Measurements from ENCODE around the gene KCTD12.

Gene KCTD12

DNA sequence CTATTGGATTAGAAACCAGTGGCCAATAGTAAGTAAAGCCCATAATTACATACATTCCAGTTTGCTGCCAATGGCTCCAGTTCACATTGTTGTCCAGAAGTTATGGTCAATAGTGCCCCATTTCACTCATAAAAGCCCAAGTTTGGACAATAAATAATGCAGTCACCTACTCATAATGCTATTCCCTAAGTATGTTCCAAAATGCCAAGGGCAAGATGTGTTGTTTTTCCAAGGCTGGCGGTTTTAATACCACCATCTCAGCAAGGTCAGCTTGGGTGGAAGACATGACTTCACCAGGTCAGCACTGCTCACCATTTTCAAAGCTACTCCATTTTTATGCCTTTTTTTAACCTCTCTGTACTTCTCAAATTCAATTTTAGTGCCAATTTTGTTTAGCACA lies 32.7 kb downstream of the KCTD12 start:
- DNase-seq: no peak

DNA sequence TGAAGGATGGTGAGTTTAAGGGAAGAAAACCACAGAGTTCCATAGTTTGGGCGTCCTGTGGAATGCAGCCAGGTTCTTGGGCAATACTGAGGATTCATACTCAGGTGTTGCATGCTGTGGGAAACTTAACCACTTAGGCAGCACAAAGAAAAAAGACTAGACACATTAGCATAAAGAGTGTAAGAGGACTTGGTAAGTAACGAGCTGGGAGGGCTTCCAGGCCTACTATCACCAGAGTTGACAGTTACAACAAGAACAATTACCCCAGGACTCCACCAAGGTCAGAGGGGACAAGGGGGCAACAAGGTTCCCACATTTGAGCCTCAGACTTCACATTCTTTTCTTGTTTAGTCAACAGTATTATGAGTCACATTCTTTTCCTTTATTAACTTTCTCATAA lies 33.2 kb downstream of the KCTD12 start:
- DNase-seq: no peak

DNA sequence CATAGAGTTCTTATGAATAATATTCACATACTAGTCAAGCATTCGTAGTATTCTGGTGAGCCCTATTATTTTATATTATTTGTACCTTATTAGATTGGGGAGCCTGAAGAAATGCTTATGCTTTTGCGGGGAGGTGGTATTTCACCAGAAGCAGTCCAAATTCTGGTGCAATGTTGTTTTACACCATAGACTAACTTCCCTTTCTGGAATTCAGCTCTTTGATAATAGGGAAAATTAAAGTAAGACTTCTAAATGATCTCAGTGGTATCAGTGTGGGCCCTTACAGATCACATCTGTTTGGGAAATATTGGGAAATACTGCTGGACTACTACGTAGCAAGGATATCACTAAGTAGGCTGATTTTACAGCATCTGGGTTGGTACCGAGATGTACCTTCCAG lies 34.2 kb downstream of the KCTD12 start:
- no peak for DNase-seq

DNA sequence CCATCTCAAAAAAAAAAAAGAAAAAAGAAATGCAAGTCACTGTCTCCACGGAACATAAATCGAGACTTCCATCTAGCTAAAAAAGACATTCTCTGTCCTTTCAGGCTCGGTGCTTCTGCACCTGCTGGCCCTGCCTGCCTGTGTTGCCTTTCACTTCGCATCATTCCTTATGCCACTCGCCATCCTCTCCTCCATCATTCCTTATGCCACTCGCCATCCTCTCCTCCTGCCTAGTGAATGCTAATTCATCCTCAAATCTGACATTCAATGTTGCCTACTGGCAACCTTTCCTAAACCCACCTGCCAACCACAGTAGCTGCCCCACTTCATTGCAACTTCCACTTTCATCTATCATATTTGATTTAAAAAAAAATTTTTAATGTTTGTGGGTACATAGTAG lies 36.7 kb downstream of the KCTD12 start:
- DNase-seq: no peak

DNA sequence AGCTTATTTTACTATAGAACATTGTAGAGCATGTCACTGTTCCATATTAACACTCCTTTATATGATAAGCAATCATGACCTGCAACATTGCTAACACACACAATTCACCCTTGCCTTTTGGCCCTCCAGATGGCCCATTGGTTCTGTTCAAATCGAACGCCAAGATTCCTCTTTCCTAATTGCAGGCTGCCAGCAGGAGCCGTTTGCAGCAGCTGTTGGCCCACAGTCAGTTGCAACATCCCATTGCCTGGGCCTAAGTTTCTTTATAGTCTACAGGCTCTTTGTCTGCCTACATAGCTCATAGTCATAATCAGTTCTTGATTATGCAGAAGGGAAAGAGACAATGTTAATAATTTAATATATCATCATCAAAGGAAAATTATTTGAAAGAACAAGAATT lies 37.6 kb downstream of the KCTD12 start:
- DNase-seq: no peak

DNA sequence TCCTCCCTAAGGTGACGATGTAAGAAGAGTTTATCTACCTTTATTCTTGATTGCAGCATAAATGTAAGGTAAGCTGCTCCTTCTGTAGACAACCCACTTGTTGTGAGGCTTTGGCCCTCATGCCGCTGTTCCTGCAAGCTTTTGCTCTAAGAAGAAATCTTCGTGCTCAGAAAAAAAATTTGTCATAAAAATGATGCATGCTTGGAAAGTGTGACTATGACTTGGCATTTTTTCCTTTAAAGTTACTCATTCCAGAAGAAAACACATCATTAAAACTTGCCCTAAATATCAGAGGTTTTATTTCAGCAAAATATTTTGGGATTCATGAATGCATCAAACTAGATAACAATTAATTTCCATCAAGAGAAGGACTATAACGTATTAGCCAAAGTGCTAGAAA lies 39.8 kb downstream of the KCTD12 start:
- DNase-seq: no peak

DNA sequence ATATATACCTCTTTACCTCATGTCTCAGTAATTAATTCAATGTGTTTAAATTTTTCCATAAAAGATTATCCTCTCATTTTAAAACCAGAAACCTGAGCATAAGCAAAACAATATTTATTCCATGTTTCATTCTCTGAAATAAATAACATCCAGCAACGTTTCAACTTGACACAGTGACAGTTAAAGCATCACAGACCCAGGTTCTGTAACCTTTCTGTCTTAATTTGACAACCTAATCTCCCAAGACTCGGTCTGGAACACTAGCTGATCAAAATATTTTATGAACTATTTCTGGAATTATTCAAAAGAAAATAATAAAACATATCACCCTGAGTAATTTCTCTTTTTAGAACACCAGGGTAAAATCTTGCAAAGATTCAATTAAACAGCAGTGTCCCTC lies 40.3 kb downstream of the KCTD12 start:
- DNase-seq: no peak

DNA sequence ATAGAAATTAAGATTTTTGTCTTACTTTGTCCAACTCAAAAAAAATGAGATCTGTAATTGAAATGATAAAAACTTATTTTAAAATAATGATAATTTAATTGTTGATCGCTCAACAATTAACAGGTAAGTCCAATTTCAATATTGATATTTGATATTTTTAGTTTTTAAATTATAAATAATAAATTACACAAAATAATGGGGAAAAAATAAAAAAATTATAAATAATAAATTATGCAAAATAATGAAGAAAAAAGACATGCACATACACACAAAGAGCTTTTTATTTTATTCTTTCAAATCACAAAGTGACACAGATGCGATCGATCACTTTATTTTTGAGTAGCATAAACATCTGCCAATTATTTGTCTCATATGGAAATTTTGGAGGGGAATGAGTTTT lies 40.8 kb downstream of the KCTD12 start:
- DNase-seq: no peak

DNA sequence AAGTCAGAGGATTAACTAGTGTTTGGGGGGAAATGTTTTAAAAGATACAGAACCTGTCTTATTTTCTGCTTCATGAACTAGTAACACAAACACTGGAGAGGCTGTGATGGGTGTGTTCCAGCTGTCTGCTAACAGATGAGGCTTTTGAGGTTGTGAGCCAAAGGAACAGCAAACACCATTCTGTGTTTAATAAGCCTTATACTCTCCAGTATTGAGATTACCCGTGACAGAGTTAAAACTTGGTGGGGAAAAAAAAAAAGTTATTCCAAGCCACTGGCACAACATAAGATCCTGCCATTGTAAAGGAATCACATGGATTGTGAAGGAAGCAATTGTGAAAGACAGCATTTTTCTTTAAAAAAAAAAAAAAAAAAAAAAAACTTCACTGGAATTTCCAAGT lies 48.4 kb downstream of the KCTD12 start:
- DNase-seq: no peak

DNA sequence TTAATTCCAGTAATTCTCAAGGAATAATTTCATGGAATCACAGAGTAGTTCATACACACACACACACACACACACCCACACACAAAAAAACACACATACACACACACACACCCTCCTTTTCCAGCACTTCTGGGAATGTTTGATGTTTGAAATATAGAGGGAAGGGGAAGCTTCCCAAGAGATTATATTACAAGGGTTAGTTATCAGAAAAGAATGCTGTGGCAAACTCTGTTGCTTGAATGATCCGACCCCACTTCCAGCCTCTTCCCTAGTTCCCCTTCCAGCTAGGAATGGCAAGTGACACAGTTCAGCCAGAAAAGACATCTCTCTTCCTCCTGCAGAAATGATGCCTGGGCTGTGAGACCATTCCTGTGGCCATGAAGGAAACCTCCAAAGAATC lies 49.9 kb downstream of the KCTD12 start:
- DNase-seq: no peak

DNA sequence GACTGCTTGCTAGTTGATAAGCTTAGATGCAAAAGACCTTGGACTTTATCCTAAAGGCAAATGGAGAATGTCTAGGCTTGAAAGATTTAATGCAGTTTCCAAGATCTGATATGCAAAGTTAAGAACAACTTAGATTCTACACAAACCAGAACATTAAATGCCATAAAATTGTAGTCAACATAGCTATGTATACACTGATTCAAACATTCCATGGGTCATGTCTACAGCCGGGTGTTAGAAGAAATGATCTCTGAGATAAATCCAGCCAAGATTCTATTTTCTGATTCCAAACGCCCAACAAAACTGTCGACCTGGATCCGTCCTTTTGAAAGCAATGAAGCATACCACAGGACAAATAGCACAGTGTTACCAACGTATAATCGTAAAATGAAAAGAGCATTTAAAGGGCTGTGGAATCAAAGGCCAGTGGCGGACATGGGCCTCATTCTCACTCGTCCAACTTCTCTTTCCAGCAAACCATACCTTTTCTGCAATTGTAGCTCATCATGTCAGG lies 52.7 kb downstream of the KCTD12 start:
- DNase-seq: no peak

DNA sequence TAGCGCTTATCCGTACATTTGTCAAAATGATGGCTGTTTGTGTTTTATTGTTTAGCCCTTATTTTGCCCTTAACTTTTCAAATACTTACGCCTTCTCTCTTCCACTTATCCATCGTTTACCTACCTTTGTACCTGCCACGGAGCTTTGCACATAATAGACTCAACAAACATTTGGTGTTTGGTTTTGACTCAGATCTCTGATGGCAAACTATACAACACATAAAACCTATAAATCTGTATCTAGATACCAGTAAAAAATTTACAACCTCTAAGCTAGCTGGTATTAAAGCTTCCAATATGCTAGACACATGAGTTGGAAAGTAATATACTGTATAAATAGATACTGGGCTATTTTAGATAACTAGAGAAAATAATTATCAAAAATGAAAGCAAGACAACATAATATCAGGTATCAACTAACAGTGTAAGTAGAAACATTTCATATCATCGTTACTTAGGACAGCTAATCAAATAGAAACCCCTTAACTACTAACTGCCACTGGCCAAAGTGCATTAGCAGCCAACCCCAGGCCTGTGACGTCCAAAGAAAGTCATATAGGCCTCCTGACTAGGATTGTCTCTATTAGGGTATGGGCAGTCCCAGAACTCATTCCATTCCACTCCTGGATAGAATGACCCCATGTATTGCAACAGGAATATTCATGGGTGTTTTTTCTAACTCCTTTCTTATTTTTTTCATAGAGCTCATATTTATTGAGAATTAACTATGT lies 53.8 kb downstream of the KCTD12 start:
- DNase-seq: no peak

DNA sequence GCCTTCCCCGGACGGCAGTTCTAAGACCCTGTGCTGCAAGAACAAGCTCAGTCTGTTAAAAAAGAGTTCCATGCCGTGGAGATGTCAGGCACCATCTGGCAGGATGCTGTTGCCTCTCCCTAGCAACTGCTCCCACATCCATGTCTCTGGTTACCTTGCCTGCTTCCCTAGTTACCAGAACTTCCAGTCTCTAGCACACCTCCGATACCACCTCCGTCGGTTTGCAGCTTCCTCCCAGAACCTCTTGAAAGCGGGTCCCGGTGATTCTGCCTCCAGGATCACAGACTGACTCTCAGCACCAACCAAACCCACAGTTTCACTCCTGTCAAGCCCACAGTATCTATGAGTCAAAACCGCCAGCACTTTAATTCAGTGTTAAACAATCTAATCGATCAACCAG lies 55.4 kb downstream of the KCTD12 start:
- DNase-seq: no peak

All from CD4-positive, alpha-beta T cell treated with Interleukin-17A for 1 hour (primary cell).